GM19452 (cell line): Measurements from ENCODE around the gene UBR2.
"Not testable (repeated sequence)": the region's sequence is repeated elsewhere in the genome, so short reads cannot be mapped to it uniquely, and the experiment has no call there.

ENCODE experiments used
- ATAC-seq: cut with Tn5 transposase; IDR thresholded peaks from one replicate; pipeline ENCODE4 v1.9.1; 2021; ENCODE audit not compliant: unreplicated experiment

Gene UBR2

DNA sequence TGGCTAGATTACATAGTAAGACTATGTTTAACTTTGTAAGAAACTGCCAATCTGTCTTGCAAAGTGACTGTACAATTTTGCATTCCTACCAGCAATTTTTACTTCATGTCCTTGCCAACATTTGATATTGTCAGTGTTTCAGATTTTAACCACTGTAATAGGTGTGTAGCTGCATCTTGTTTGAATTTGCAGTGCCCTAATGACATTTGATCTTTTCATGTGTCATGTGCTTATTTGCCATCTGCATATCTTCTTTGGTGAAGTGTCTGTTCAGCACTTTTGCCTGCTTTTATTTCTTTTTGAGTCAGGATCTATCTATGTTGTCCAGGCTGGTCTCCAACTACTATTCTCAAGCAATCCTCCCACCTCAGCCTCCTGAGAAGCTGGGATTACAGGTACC lies 161.0 kb downstream of the UBR2 start:
- ATAC-seq: no peak

DNA sequence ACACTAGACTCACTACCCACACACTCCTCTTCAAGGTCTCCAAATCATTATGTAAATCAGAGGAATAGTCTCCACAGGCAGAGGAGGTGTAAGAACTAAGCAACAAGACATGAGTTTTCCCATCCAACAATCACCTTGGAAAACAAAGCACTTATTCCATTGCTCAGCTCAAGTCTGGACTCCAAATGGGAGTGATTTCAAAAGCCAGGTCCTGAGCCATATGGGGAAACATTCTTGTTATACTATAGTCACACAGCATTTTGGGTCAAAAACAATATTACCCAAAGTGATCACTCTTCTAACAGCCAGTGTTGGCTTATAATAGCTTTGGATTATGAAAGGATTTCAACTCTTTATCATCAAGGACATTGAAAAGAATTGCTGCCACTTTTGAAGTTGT lies 162.2 kb downstream of the UBR2 start:
- ATAC-seq: no peak

DNA sequence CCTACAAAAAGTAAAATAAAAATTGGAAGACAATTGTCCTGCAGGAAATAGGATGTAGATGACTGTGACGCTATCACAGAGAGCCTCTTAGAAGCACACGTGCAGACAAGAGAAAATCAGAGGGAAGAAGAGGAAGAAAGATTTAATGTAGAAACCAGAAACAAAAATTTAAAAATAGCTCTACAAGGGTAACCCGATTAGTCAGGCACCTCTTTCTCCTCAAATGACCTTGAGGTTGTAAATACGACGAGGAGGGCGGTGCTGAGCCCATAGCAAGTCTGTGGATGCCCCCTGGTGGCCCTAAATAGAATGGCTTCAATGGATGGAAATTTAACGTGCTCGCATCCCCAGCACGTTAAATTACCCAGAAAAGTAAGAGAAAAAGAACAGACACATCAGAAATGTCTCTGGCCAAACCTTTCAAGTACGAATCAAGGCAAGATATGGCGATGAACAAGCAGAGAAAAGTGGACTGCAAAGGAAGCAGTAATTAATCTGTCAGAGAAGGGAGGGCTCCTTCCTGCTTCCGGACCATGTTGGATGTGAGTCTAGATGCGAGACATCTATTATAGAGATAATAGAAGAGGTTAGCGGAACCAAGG lies 162.8 kb downstream of the UBR2 start:
- peak; percentile 79 for ATAC-seq

DNA sequence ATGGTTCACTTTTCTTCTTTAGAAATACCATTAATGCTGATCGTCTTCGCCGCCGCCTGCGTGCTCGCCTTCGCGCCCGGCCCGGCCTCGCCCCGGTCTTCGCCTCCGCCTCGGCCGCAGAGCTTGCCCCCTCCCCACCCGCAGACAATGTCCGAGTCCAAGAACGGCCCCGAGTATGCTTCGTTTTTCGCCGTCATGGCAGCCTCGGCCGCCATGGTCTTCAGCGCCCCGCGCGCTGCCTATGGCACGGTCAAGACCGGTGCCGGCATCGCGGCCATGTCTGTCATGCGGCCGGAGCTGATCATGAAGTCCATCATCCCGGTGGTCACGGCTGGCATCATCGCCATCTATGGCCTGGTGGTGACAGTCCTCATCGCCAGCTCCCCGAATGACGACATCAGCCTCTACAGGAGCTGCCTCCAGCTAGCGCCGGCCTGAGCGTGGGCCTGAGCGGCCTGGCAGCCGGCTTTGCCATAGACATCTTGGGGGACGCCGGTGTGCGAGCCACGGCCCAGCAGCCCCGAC lies 163.3 kb downstream of the UBR2 start:
- ATAC-seq: no peak

DNA sequence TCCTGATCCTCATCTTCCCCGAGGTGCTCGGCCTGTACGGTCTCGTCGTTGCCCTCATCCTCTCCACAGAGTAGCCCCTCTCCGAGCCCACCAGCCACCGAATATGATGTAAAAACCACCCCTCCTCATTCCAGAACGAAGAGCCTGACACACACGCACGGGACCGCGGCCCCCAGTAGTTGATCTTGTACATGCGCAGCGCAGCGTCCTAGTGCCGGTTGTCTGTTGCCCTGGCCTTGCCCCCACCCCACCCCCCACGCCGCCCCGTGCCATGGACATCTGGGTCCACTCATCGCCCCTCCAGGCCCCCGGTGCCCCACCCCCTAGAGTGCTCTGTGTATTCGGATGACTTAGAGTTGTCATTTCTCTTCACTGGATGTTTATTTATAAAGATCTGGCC lies 163.8 kb downstream of the UBR2 start:
- no peak for ATAC-seq

DNA sequence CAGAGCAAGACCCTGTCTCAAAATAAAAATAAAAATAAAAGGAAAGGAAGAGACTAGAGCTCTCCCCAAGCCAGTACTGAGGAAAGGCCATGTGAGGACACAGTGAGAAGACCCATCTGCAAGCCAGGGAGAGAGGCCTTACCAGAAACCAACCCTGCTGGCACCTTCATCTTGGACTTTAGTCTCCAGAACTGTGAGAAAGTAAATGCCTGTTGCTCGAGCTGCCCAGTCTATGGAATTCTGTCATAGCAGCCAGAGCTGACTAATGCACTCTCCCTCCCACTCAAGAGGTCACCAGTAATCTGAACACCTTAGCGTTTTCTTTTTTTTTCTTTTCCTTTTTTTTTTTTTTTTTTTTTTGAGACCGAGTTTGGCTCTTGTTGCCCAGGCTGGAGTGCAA lies 165.9 kb downstream of the UBR2 start:
- no peak for ATAC-seq

DNA sequence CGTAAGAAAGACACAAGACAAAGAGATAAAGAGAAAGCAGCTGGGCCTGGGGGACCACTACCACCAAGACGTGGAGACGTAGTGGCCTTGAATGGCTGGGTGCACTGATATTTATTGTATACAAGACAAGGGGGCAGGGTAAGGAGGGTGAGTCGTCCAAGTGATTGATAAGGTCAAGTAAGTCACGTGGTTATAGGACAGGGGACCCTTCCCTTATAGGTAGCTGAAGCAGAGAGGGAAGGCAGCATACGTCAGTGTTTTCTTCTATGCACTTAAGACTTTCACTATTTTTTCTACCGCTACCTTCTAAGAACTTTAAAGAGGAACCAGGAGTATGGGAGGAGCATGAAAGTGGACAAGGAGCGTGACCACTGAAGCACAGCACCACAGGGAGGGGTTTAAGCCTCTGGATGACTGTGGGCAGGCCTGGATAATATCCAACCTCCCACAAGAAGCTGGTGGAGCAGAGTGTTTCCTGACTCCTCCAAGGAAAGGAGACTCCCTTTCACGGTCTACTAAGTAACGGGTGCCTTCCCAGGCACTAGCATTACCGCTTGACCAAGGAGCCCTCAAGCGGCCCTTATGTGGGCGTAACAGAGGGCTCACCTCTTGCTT lies 170.1 kb downstream of the UBR2 start:
- not testable (repeated sequence) for ATAC-seq

DNA sequence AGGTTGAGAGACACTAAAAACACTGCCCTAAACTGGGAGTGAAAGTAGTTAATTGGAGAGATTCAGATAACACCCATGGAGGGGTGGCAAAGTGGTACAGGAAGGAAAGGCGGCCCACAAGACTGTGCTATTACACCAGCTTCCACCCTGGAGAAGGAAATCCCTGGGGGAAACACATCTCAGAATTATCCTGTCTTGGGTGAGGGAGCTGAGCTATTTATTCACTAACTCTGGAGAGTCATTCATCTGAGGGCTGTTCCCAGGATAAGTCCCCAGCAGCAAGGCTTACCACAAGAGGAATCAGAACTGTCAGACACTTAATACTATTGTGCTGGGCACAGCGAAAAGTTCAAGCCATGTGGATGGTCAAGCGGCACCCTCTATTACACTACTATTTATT lies 172.1 kb downstream of the UBR2 start:
- ATAC-seq: no peak

DNA sequence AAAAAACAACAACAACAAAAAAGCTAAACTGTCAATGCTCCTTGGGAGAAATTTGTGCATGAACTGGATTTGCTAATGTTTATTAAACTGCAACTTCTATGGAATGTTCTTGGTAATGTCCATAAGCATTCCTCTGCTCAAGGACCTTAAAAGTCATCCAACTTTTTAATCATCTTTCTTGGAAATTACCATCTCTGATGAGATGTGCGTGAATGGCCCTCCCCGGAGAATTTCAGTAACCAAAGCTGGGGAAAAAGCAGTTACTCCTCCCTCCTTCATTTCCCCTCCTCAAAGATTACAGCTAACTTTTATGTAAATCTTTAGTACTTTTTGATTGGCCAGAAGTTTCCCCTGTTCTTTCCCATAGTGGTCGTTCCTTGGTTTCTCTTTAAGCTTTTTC lies 176.9 kb downstream of the UBR2 start:
- no peak for ATAC-seq

DNA sequence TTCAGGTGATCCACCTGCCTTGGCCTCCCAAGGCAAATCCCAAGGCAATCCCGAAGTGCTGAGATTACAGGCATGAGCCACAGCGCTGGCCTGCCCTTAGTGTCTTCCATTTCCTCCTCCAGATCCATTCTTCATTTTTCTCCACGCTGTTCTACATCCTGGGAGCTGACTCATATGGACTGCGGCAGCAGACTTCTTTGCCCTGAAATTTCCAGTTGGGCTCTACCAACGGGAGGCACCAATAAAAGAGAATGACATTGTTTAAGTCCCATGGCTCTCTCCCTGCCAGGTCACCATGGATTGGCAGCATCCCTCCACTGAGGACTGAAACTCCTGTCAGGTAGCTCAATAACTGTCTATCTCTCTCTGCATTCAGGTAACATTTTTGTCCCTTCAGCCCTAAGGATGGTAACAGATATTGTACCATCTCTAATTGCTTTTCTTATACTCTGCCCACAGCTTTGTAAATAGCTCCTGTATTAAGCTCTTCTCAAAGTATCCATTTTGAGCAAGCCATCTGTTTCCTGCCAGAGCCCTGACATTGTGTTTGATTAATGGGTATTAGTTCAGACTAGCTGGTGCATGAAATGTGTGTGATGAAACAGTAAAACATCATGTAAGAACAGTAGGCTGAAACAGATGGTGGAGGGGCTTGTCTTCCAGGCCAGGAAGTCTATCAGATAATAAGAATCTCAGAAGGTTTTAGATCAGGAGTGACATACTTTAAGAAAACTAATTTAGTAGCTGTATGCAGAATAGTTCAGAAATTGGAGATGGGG lies 178.5 kb downstream of the UBR2 start:
- ATAC-seq: no peak
